GM12878 (cell line): ENCODE data around the gene ADAMTS17.

Experiments
- BACH1 ChIP-seq: fragments of 450-650 bp; IDR thresholded peaks from 2 replicates; pipeline ENCODE4 v1.6.1; 2017; ENCODE audit warnings: mild to moderate bottlenecking, borderline replicate concordance
- CBX3 ChIP-seq: fragments of 200-600 bp; sonication (generic); IDR thresholded peaks from 2 replicates; pipeline ENCODE4 v1.6.1; 2016; ENCODE audit warnings: low read depth, borderline replicate concordance
- CHD4 ChIP-seq: fragments of 200-600 bp; sonication (generic); IDR thresholded peaks from 2 replicates; pipeline ENCODE4 v1.6.1; 2016; ENCODE audit warnings: mild to moderate bottlenecking
- POLR2A ChIP-seq: IDR thresholded peaks from 2 replicates; pipeline ENCODE4 v1.6.1; 2011; ENCODE audit warnings: low read depth, mild to moderate bottlenecking, low read length
- RCOR1 ChIP-seq: conservative IDR thresholded peaks from 2 replicates; pipeline ENCODE4 v1.6.1; 2012; ENCODE audit warnings: low read depth, low read length, improper control_type of control experiment
- RUNX3 ChIP-seq: IDR thresholded peaks from 2 replicates; pipeline ENCODE4 v1.6.1; 2012; ENCODE audit warnings: low read length, inconsistent platforms
- TF ChIP-seq, protein P1 (sequence below): IDR thresholded peaks from 2 replicates; pipeline ENCODE4 v1.6.1; 2011; ENCODE audit warnings: low read depth, low read length, improper control_type of control experiment, borderline replicate concordance
- TF ChIP-seq, protein P2 (sequence below), 3 experiments: IDR thresholded peaks in 2 of 3; conservative IDR thresholded peaks in 1 of 3; 2 replicates each; pipeline ENCODE4 v1.5.1; 2011; ENCODE audit warnings: low read depth in 3 of 3, low read length in 3 of 3, mild to moderate bottlenecking in 3 of 3, control low read depth in 2 of 3, moderate library complexity in 2 of 3, inconsistent platforms in 1 of 3, mixed read lengths in 1 of 3; ENCODE audit not compliant: control insufficient read depth in 2 of 3, insufficient read depth in 1 of 3; ENCODE audit errors: extremely low read depth in 1 of 3
- TF ChIP-seq, protein P3 (sequence below): IDR thresholded peaks from 2 replicates; pipeline ENCODE4 v1.6.1; 2011; ENCODE audit warnings: borderline replicate concordance, low read depth, mild to moderate bottlenecking, moderate library complexity, mixed read lengths, low read length; ENCODE audit not compliant: insufficient read depth; ENCODE audit errors: extremely low read length
- TF ChIP-seq, protein P4 (sequence below): fragments of 450-650 bp; IDR thresholded peaks from 2 replicates; pipeline ENCODE4 v1.6.1; 2017; ENCODE audit warnings: low read depth, mild to moderate bottlenecking, moderate library complexity

DNA sequence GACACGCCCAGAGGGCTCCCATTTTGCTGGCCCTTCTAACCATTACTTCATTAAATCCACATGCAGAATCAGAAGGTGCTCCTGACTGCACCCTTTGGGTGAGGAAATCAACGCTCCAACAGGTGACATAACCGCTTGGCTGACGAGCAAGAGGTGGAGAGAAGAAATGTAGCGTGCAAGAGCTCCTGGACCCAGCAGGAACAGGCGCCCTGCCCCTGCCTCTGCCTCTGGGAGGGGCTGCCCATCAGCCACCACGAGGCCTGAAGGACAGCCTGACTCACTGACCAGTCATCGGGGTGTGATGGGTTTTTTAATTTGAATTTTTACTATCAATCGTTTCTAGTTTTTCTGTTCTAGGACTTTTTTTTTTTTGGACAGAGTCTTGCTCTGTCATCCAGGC lies 218.2 kb downstream of the ADAMTS17 start:
- TF ChIP-seq RCOR1 = no peak
- no peak for TF ChIP-seq CHD4
- no peak for TF ChIP-seq RUNX3
- no peak for TF ChIP-seq POLR2A
- TF ChIP-seq, protein P1, sequence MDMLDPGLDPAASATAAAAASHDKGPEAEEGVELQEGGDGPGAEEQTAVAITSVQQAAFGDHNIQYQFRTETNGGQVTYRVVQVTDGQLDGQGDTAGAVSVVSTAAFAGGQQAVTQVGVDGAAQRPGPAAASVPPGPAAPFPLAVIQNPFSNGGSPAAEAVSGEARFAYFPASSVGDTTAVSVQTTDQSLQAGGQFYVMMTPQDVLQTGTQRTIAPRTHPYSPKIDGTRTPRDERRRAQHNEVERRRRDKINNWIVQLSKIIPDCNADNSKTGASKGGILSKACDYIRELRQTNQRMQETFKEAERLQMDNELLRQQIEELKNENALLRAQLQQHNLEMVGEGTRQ = no peak
- TF ChIP-seq, protein P2, sequence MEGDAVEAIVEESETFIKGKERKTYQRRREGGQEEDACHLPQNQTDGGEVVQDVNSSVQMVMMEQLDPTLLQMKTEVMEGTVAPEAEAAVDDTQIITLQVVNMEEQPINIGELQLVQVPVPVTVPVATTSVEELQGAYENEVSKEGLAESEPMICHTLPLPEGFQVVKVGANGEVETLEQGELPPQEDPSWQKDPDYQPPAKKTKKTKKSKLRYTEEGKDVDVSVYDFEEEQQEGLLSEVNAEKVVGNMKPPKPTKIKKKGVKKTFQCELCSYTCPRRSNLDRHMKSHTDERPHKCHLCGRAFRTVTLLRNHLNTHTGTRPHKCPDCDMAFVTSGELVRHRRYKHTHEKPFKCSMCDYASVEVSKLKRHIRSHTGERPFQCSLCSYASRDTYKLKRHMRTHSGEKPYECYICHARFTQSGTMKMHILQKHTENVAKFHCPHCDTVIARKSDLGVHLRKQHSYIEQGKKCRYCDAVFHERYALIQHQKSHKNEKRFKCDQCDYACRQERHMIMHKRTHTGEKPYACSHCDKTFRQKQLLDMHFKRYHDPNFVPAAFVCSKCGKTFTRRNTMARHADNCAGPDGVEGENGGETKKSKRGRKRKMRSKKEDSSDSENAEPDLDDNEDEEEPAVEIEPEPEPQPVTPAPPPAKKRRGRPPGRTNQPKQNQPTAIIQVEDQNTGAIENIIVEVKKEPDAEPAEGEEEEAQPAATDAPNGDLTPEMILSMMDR (IDR thresholded peaks at IDR 0.05 in 2 of 3, conservative IDR thresholded peaks at IDR 0.05 in 1 of 3; ENCODE audit: control insufficient read depth in 2 of 3, extremely low read depth in 1 of 3, insufficient read depth in 1 of 3, low read depth in 3 of 3, low read length in 3 of 3) = no peak
- TF ChIP-seq BACH1 = no peak
- no peak for TF ChIP-seq CBX3
- TF ChIP-seq, protein P3, sequence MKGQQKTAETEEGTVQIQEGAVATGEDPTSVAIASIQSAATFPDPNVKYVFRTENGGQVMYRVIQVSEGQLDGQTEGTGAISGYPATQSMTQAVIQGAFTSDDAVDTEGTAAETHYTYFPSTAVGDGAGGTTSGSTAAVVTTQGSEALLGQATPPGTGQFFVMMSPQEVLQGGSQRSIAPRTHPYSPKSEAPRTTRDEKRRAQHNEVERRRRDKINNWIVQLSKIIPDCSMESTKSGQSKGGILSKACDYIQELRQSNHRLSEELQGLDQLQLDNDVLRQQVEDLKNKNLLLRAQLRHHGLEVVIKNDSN = no peak
- TF ChIP-seq, protein P4, sequence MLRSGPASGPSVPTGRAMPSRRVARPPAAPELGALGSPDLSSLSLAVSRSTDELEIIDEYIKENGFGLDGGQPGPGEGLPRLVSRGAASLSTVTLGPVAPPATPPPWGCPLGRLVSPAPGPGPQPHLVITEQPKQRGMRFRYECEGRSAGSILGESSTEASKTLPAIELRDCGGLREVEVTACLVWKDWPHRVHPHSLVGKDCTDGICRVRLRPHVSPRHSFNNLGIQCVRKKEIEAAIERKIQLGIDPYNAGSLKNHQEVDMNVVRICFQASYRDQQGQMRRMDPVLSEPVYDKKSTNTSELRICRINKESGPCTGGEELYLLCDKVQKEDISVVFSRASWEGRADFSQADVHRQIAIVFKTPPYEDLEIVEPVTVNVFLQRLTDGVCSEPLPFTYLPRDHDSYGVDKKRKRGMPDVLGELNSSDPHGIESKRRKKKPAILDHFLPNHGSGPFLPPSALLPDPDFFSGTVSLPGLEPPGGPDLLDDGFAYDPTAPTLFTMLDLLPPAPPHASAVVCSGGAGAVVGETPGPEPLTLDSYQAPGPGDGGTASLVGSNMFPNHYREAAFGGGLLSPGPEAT = no peak
